Kidney (tissue), 14 donors: ENCODE data around the gene PKD1. TPM values are rescaled to one million over a fixed set of nuclear protein-coding genes. Genes with fewer than 3 reads are reported as not detected.

ENCODE experiments used
- DNase-seq, 5 donors: peaks; one replicate each; pipeline ENCODE4 v3.0.0-alpha.2; 2013 to 2020
- FAIRE-seq: peaks from 2 replicates; lab custom pipeline; 2012; peaks lifted over from hg19 to GRCh38; lab: Jason Lieb, UNC
- H3K27ac ChIP-seq, 2 donors: one replicate each; pipeline ENCODE4 v1.7.0; 2013; ENCODE audit warnings: low read depth in 2 of 2, low read length in 2 of 2, inconsistent platforms in 1 of 2
- H3K27me3 ChIP-seq: one replicate; pipeline ENCODE4 v1.7.1; 2013; ENCODE audit warnings: low read length, inconsistent platforms; ENCODE audit not compliant: control insufficient read depth, insufficient read depth
- H3K36me3 ChIP-seq, 3 donors: one replicate each; pipeline versions ENCODE4 v1.7.0 to v1.7.1; 2013; ENCODE audit warnings: low read length in 3 of 3, control low read depth in 1 of 3, inconsistent platforms in 1 of 3; ENCODE audit not compliant: insufficient read depth in 3 of 3, control insufficient read depth in 2 of 3
- H3K4me1 ChIP-seq, 3 donors: one replicate each; pipeline versions ENCODE4 v1.7.0 to v1.7.1; 2013; ENCODE audit warnings: low read length in 3 of 3, inconsistent platforms in 1 of 3, low read depth in 1 of 3; ENCODE audit not compliant: control insufficient read depth in 2 of 3, insufficient read depth in 2 of 3
- H3K4me3 ChIP-seq, 3 donors: one replicate each; pipeline versions ENCODE4 v1.7.0 to v1.8.1; 2013; ENCODE audit warnings: low read length in 3 of 3, control low read depth in 1 of 3, inconsistent platforms in 1 of 3
- H3K9ac ChIP-seq, 3 donors: one replicate each; pipeline versions ENCODE4 v1.7.0 to v1.7.1; 2013; ENCODE audit warnings: low read length in 3 of 3, control low read depth in 1 of 3, inconsistent platforms in 1 of 3
- H3K9me3 ChIP-seq, 3 donors: one replicate each; pipeline versions ENCODE4 v1.7.0 to v1.7.1; 2013; ENCODE audit warnings: low read length in 3 of 3, control low read depth in 1 of 3, inconsistent platforms in 1 of 3; ENCODE audit not compliant: control insufficient read depth in 2 of 3, insufficient read depth in 1 of 3
- intact Hi-C: fragments of 100-400 bp; cut with DNase I; formaldehyde crosslinking; loops from one replicate; pipeline ENCODE4 v1.11.1; 2022
- polyA plus RNA-seq: library from polyadenylated mRNA; stranded (reverse); fragments of 350-450 nt; fragmentation: Illumina TruSeq; extraction: RNeasy Lipid Tissue Mini Kit (QIAGEN cat#74804); gene quantifications from one replicate; pipeline ENCODE4 v1.2.3, GENCODE V29; 2014; ENCODE audit warnings: low read depth, low replicate concordance; ENCODE audit not compliant: insufficient read depth
- total RNA-seq: library from RNA; stranded (reverse); fragmentation: NEBNext Ultra II Directional; extraction: Animal tissue kit (Norgen Biotek cat#: 25700); gene quantifications from one replicate; pipeline ENCODE4 v1.2.1, GENCODE V29; 2021
- TF ChIP-seq, protein P1 (sequence below): IDR thresholded peaks from 3 replicates; pipeline ENCODE4 v1.5.1; 2012; ENCODE audit warnings: mild to moderate bottlenecking, moderate library complexity, borderline replicate concordance; ENCODE audit not compliant: insufficient read depth; ENCODE audit errors: extremely low read depth
- donor health status: control.
- donor health status: control.
- donor health status: control.
- donor health status: control.
- donor health status: control.
- donor health status: DM: yes; HTN: yes; CAD: no.
- donor health status: Normal renal cell carcinoma (clear cell type).

PKD1 gene
- total and polyA plus RNA-seq, 2 donors from 2014 or later, result 16.2 to 88.3 TPM

- no peaks in the 10 kb centered on the region for H3K9me3 ChIP-seq
- FAIRE-seq (no peak), DNase-seq (no peak)
- intact Hi-C loops, result no loop called here
- no peak overlapping the region for H3K4me3 ChIP-seq
- no peak overlapping the region for H3K9ac ChIP-seq
- no peaks in the 10 kb centered on the region for H3K4me1 ChIP-seq
- TF ChIP-seq, protein P1, sequence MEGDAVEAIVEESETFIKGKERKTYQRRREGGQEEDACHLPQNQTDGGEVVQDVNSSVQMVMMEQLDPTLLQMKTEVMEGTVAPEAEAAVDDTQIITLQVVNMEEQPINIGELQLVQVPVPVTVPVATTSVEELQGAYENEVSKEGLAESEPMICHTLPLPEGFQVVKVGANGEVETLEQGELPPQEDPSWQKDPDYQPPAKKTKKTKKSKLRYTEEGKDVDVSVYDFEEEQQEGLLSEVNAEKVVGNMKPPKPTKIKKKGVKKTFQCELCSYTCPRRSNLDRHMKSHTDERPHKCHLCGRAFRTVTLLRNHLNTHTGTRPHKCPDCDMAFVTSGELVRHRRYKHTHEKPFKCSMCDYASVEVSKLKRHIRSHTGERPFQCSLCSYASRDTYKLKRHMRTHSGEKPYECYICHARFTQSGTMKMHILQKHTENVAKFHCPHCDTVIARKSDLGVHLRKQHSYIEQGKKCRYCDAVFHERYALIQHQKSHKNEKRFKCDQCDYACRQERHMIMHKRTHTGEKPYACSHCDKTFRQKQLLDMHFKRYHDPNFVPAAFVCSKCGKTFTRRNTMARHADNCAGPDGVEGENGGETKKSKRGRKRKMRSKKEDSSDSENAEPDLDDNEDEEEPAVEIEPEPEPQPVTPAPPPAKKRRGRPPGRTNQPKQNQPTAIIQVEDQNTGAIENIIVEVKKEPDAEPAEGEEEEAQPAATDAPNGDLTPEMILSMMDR, result no peak
- H3K27ac ChIP-seq, result no peak overlapping the region
- H3K36me3 ChIP-seq, result peaks cover 0 to 22% (median 21%) of the 10 kb centered on the region in 3 donors
- no peaks in the 10 kb centered on the region for H3K27me3 ChIP-seq
These were observed 75.4 kb downstream of the PKD1 start for GRCh38 chr16:2060346-2060745.

- DNase-seq, result peak in 4 of 5 donors; percentile 68 to 89 (median 83)
- H3K9ac ChIP-seq, result no peak overlapping the region
- no peak overlapping the region for H3K4me3 ChIP-seq
- TF ChIP-seq, protein P1, result no peak
- no peaks in the 10 kb centered on the region for H3K4me1 ChIP-seq
- intact Hi-C loops, result no loop called here
- no peaks in the 10 kb centered on the region for H3K27me3 ChIP-seq
- no peak for FAIRE-seq
- no peaks in the 10 kb centered on the region for H3K9me3 ChIP-seq
- peaks cover 0 to 26% (median 21%) of the 10 kb centered on the region in 3 donors for H3K36me3 ChIP-seq
- no peak overlapping the region for H3K27ac ChIP-seq
These were observed 76.8 kb downstream of the PKD1 start for GRCh38 chr16:2058872-2059271.

- intact Hi-C loops, result no loop called here
These were observed 77.3 kb downstream of the PKD1 start for GRCh38 chr16:2058420-2058819.

More at GRCh38 chr16:2058420-2058819, 77.3 kb downstream of the PKD1 start:
- Histone ChIP-seq H3K9me3 (no peaks in the 10 kb centered on the region), H3K36me3 (peaks cover 0 to 31% (median 21%) of the 10 kb centered on the region in 3 donors), H3K27me3 (no peaks in the 10 kb centered on the region), H3K9ac (no peak overlapping the region), H3K4me1 (no peaks in the 10 kb centered on the region), H3K27ac (no peak overlapping the region), H3K4me3 (no peak overlapping the region)
- DNase-seq (peak in 3 of 5 donors; percentile 53 to 65 (median 53)), FAIRE-seq (no peak)
- TF ChIP-seq, protein P1, result no peak
